ENCODE measurements around the gene KRT5.

DNA sequence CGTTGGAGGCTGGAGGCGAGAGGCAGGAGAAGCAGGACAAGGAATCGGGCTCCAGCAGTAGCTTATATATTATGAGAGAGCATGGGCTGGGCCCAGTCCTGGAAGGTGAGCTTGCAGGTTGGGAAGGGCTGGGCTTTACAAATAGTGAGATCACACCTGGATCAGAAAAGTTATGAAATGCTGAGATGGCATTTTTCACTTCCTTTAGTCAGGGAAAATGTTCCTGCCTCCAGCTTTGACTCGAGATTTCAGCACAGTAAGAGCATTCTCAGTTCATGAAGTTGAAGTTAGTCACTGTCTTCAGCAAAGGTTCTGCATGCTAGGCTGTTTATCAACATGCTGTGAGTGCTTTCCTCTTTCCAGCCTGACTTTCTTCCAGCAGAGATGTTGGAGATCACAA is 46.4 kb downstream of the KRT5 start, which contains the start of gene KRT6C:
- TF ChIP-seq CTCF (IDR thresholded peaks at IDR 0.05) (no peak), POLR2AphosphoS5 (IDR thresholded peaks at IDR 0.05) (no peak)
